Endometrial microvascular endothelial cells (primary cell): Measurements from ENCODE around the gene SLC4A4. TPM values are rescaled to one million over a fixed set of nuclear protein-coding genes. Genes with fewer than 3 reads are reported as not detected.

Experiments used
- in situ Hi-C: cut with HindIII; loops from 2 replicates; pipeline ENCODE4 v1.10.0; 2017; ENCODE audit warnings: low sequenced_read_pairs, low pct_unique_long_range_greater_than_20kb; ENCODE audit errors: inconsistent ontology term
- total RNA-seq: library from RNA; depleted of rRNA; stranded (reverse); fragments of >200 nt; gene quantifications from one replicate; pipeline ENCODE4 v1.2.3, GENCODE V29; 2015; ENCODE audit errors: inconsistent ontology term

The SLC4A4 gene
- total RNA-seq, 1 donor from 2014 or later: not detected

DNA sequence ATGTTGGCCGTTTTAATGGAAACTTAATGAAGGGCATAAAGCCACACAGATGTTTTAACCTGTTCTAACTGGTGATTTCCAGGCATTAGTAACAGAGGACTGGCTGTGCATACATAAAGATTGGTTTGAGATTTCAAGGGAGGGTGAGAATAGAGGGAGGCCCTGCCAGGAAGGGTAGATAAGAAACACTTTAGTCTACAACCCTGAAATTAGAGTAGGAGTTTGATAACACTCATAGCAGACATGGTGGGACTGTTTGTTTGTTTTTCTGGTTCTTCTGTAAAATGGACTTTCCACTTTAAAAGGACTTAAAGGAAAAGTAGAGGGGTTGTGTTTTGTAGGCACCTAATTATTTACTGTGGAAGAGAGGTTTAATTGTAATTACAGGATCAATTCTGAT is 16.2 kb downstream of the SLC4A4 start:
- in situ Hi-C loops: no loop called here

DNA sequence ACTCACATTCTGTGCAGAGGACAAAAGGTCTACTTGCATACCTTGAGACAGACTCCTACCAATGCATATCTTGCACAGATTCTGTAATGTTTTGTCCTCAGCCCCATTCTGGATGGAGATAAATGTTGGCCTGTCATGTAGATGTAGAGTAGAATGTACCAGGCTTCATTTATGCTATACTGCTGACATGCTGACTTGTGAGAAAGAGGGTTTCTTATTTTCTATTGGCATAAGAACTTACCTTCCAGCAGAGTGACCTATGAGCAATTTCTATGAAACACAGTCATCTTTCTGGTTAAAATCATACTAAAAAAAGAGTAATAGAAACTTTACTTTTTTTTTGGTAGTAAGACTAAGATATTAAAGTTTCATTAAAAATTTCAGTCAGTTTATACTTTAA is 17.2 kb downstream of the SLC4A4 start:
- in situ Hi-C loops: no loop called here

- in situ Hi-C loops: no loop called here
Observed at GRCh38 chr4:71356924-71357663, 18.3 kb downstream of the SLC4A4 start.

GRCh38 chr4:71360844-71361243 is 22.0 kb downstream of the SLC4A4 start:
- in situ Hi-C loops: no loop called here

DNA sequence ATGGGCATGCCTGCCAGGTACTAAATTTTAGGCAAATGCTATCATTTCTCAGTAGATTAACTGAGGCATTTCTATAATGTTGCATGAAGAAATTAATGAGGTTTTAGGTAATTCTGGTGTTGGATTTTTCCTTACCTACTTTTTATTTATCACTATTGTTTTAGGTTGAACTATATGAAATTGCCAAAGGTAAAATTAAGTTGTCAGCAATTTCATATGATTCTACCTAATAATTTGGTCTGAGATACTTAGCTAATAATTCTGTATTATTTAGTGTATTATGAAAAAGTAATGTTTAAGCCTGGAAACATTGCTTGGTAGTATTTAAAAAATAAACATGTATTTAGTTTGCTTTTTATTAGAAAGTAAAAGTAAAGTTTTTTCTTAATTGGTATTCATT is 22.7 kb downstream of the SLC4A4 start:
- in situ Hi-C loops: no loop called here

GRCh38 chr4:71366766-71367165 is 27.9 kb downstream of the SLC4A4 start:
- in situ Hi-C loops: no loop called here

- in situ Hi-C loops: no loop called here
Observed at GRCh38 chr4:71367546-71367945, 28.7 kb downstream of the SLC4A4 start.

- in situ Hi-C loops: no loop called here
Observed at GRCh38 chr4:71368906-71369305, 30.1 kb downstream of the SLC4A4 start.

DNA sequence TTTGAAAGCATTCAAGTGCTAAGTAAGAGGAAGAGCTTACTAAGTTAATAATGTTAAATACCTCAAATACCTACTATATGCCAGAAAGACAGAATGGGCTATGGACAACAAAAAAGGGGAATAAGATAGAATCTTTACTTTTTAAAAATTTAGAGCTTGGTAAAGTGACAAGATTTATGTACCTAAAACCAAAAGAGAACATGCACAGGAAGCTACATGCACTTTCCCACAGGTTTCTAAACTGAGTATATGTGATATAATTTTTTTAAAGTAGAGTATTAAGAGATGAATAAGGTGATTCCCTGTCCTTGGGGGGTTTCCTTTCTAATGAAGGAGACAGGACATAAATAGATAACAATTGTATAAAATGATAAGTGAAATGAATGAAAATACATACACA is 30.7 kb downstream of the SLC4A4 start:
- in situ Hi-C loops: no loop called here

- in situ Hi-C loops: no loop called here
Observed at GRCh38 chr4:71375494-71375893, 36.7 kb downstream of the SLC4A4 start.

GRCh38 chr4:71377561-71377960 is 38.7 kb downstream of the SLC4A4 start:
- in situ Hi-C loops: no loop called here

- in situ Hi-C loops: no loop called here
Observed at GRCh38 chr4:71379126-71379525, 40.3 kb downstream of the SLC4A4 start.

- in situ Hi-C loops: no loop called here
Observed at GRCh38 chr4:71380788-71381187, 42.0 kb downstream of the SLC4A4 start.

GRCh38 chr4:71382125-71382899 is 43.5 kb downstream of the SLC4A4 start:
- in situ Hi-C loops: no loop called here

GRCh38 chr4:71382900-71383560 is 44.2 kb downstream of the SLC4A4 start:
- in situ Hi-C loops: no loop called here

GRCh38 chr4:71383984-71384383 is 45.2 kb downstream of the SLC4A4 start:
- in situ Hi-C loops: no loop called here

DNA sequence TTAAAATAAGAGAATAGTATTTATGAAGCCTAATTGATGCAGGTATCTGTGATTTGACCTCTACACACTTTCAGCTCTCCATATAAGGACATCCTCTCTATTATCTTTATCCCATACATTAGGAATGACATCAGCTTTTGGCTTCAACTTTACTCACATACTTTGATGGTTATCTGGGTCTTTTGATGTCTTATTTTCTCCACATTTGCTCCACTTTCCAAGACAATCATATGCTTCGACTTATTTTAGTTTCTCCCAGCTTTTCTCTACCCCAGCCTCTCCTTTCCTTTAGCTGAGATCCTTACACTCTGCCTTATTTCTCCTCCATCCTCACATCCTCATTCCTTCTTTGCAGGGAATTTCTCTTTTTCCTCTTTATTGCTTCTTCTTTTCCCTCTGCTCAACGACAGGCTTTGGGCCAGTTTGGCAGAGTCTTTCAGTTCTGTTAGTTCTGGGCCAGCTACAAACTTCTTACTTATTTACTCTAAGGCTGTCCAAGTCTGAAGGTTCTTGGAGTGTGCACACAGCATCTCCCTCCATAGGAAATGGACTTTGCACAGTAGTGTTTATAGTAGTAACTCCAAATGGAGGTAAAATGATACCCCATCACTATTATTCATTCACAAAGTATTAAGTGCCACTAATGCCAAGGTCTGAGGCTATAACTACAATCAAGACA is 50.5 kb downstream of the SLC4A4 start:
- in situ Hi-C loops: no loop called here

- in situ Hi-C loops: no loop called here
Observed at GRCh38 chr4:71392109-71392508, 53.3 kb downstream of the SLC4A4 start.

GRCh38 chr4:71396382-71396781 is 57.6 kb downstream of the SLC4A4 start:
- in situ Hi-C loops: no loop called here
